HG03066 (cell line): Measurements from ENCODE around the gene RFLNA.
"Not testable (repeated sequence)": the region's sequence is repeated elsewhere in the genome, so short reads cannot be mapped to it uniquely, and the experiment has no call there.

Experiments
- ATAC-seq: cut with Tn5 transposase; IDR thresholded peaks from one replicate; pipeline ENCODE4 v1.9.1; 2021; ENCODE audit warnings: low read depth; ENCODE audit not compliant: unreplicated experiment

The RFLNA gene

GRCh38 chr12:124281309-124281708 lies 13.6 kb upstream of the RFLNA start:
- ATAC-seq = no peak

- no peak for ATAC-seq
Measured at GRCh38 chr12:124282287-124282686, 12.6 kb upstream of the RFLNA start.

DNA sequence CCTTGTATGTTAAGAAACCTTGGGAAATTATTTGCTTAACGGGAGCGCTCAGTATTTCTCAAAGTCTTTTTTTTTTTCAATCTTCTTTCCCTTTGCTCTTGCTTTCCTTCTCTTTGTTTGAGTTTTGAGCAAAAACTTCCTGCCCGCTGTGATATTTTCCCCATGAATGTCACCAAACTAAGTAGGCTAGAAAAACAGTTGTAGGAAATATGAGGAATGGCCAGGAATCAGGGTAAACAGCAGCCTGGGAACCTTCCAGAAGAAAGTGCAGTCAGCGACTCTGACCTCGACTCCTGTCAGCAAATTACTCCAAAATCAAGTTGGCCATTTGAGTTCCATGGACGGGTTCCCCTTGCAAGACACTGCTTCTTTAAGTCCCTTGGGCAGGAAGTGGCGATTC lies 11.6 kb upstream of the RFLNA start:
- no peak for ATAC-seq

DNA sequence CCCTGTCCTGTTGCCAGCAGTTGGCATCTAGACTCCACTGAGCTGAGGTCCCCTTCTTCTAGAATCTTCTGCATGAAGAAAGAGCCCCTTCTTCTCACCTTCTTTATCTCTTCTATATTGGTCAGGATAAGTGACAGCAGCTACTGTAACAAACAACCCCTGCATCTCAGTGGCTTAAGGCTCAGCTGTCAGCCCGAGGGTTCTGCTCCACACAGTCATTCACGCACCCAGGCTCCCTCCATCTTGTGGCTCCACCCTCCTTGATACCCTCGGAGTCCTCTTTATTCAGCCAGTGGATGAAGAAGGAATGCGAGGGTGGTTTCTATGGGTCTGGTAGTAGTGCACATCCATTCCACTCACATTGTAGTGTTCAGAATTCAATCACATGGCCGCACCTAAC lies 10.5 kb upstream of the RFLNA start:
- ATAC-seq = no peak

DNA sequence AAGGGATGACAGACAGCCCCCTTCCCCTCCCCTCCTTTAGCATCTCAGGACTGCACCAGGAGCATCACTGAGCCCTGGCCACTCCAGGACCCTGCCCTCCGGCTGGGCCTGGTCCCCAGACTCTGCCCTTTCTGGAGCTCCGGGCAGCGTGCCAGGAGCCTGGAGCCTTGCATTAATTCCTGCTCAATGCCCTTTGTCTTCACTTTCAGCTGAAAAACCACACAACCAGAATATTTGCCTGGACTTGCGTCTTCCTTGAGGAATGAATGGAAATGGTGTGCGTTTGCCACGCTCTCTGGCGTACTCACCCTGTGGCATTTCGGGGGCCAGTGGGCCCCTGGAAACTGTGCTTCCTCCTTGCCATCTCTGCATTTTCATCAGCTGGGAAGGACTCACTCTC lies 8.5 kb upstream of the RFLNA start:
- ATAC-seq = no peak

DNA sequence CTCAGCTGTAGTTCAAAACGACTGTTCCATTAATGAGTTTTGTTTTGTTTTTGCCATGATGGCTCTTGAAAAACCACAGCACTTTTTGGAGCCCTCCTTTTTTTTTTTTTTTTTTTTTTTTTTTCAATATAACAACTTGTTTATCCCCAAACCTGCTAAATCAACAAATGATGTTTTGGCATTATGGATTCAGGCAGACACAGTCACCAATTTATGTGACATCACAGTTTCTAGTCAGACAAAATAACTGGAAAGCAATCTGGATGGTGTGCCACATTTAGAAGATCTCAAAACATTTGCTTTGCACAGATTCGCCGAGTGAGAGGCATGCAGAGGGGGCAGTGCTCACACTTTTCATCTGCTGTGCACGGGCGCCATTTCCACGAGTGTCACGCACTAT lies 7.9 kb upstream of the RFLNA start:
- no peak for ATAC-seq

DNA sequence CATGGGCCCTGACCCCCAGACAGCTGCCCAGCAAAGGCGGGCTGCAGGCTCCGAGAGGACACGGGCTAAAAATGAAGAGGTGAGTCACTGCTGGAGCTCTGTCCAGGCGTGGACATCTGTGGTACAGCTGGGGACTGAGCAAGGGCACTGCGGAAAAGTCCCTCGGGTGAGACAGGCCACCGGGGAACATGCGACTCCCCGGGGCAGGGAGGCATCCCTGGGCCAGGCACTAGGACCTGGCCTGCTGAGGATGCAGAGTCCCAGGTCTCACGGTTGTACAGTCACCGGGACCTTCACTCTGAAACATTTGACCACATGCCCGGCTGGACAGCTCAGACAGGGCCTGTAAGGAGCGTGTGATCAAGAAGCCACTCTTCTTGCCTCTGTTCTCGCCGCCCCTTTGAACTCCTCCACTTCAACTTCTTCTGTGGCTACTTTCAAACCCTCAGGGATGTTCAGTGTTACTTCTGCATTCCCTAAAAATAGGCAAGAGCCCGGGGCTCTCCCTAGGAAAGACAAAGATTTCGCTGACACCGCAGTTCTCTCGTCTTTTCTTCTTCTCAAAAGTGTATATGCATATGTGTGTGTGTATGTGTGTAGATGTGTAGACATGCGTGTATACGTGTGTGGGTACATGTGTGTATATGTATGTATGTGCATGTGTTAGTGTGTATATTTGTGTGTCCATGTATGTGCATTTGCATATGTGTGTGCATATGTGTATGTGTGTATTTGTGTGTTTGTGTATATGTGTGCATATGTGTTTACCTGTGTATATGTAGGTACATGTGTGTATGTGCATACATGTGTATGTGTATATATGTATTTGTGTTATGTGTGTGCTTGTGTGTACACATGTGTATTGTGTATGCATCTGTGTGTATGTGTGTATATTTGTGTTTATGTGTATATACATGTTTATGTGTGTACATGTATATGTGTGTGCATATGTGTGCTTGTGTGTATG lies 5.0 kb upstream of the RFLNA start:
- ATAC-seq = no peak

- no peak for ATAC-seq
Measured at GRCh38 chr12:124292385-124292784, 2.5 kb upstream of the RFLNA start.

- ATAC-seq = no peak
Measured at GRCh38 chr12:124293286-124294003, 1.4 kb upstream of the RFLNA start.

DNA sequence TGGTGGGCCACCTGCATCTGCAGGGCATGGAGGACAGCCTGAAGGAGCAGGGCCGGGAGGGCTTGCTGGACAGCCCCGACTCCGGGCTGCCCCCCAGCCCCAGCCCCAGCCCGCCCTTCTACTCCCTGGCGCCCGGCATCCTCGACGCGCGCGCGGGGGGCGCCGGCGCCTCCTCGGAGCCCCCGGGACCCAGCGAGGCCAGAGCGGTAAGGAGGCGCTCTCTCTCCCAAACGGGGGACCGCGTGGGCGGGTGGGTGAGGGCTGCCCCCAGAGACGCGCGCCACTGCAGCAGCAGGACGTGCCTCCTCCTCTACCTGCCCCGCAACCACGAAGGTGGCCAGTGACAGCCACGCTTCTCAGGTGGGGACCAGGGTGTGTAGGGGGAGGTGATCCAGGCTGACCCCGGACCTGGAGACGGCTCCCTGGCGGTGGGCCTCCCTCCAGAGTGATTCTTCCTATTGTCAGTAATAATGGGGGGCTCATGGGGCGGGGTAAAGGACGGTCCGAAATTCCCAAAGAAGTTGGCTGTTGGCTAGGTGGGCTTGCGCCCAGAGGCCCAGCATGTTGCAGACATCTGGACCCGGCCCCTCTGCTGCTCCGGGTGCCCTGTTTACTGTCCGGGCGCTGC lies 652 bp downstream of the RFLNA start:
- no peak for ATAC-seq

DNA sequence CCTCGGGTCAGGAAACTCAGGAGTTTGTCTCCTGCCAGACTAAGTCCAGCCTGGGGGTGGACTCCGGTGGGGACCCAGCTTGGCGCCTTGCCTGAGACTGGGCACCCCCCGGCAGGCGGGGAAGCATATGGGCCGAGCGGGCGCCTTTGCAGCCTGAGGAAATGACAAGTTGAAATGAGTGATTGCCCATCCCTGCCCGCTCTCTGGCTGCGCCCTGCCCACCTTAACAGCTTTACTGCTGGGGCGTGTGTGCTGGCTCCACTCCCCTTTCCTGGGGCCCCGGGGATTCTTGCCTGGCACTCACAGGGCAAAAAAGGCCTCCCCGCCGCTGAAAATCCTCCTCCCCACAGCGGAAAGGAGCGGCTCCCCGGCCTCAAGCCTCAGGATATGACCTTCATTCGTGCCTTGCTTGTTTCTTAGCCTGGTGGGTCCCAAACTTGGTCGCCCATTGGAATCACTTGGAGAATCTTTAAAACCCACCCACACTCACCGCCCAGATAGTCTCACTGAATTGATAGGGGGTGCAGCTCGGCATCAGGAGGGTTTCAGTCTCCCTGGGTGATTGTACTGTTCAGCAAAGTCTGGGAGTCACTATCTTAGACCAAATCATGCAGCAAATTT lies 1.5 kb downstream of the RFLNA start:
- no peak for ATAC-seq

- no peak for ATAC-seq
Measured at GRCh38 chr12:124296916-124297351, 2.0 kb downstream of the RFLNA start.

- ATAC-seq = no peak
Measured at GRCh38 chr12:124297389-124297788, 2.5 kb downstream of the RFLNA start.

DNA sequence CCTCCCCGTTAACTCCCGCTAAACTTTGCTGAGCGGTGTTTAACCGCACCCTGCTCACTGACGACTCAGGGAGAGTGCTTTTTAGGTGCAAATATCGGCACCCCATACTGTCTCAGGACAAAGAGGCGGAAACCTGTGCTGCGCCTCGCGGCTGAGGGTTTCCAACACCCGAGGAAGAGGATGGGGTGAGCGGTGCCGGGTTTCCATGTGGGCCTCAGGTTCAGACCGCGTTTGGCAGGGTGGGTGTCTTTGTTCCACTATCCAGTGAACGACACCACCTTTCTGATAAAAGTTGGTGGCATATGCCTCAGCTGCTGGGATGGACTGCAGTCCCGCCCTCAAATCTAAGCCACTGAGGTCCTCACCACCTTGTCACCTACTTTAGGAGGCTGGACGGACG lies 3.0 kb downstream of the RFLNA start:
- no peak for ATAC-seq

GRCh38 chr12:124298685-124299410 lies 4.0 kb downstream of the RFLNA start:
- no peak for ATAC-seq

- ATAC-seq = no peak
Measured at GRCh38 chr12:124299628-124300388, 4.9 kb downstream of the RFLNA start.

DNA sequence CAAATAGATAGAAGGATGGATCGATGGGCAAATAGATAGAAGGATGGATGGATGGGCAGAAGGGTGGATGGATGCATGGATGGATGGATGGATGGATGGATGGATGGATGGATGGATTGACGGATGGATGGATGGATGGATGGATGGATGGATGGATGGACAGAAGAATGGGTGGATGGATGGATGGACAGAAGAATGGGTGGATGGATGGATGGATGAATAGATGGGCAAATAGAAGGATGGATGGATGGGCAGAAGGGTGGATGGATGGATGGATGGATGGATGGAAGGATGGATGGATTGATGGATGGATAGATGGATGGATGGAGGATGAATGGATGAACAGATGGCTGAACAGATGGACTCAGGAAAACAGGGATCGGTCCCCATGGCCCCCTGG lies 5.8 kb downstream of the RFLNA start:
- not testable (repeated sequence) for ATAC-seq

DNA sequence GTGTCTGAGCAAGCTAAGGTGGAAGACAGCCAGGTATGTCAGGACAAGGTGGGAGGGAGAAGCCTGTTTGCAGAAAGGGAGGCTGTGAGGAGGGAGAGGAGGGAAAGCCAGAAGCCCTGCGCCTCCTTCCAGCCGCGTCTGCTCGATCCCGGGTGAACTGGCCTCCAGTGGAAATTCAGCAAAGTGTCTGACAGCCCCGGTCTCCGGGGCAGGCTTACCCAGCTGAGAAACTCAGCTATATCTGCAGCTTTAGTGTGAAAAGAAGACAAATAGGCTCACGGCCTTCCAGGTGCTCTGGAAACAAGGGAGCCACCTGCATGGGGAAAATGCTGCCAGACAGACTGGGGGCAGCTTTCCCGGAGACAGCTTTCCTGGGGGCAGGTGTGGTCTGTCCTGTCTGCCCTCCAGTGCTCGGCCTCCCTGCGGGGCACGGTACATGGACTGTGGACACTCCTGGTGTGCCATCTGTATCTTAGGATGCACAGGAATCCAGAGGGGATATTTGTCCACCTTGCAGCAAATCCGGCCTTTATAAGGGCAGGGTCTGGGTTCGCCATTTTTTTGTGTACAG lies 6.3 kb downstream of the RFLNA start:
- ATAC-seq = no peak

- no peak for ATAC-seq
Measured at GRCh38 chr12:124302241-124302806, 7.4 kb downstream of the RFLNA start.
